ENCODE data around the gene KIF26B. TPM values are rescaled to one million over a fixed set of nuclear protein-coding genes. Genes with fewer than 3 reads are reported as not detected.

KIF26B gene
- total RNA-seq, 4 donors from 2014 or later: 0.90 to 2.0 (median 1.5) TPM

DNA sequence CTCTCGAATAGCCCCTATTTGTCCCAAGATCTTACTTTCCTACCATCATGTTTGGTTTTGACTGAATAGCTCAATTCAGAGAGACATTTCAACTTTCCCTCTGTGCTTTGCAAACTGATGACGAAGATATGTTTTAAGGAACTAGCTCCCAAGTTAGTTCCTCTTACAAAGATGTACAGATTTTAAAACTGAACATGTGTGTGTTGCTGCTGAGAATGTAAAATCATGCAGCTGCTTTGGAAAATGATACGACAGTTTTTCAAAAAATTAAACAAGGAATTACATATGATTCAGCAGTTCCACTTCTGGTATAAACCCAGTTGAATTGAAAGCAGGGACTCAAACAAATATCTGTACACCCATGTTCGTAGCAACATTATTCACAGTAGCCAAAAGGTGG lies 33.6 kb downstream of the KIF26B start:
- 68 to 72% methylated on average over 4 of the region's 4 CpGs for WGBS, 2 donors
- Histone ChIP-seq H3K4me3 (no peak overlapping the region), H3K36me3 (no peaks in the 10 kb centered on the region), H3K9me3 (no peaks in the 10 kb centered on the region), H3K27me3 (no peaks in the 10 kb centered on the region), H3K4me1 (no peaks in the 10 kb centered on the region), H3K27ac (no peak overlapping the region)
- DNase-seq (ENCODE audit: low spot score in 2 of 2): no peak
- TF ChIP-seq POLR2A (IDR thresholded peaks at IDR 0.05): no peak
- TF ChIP-seq, protein P1, sequence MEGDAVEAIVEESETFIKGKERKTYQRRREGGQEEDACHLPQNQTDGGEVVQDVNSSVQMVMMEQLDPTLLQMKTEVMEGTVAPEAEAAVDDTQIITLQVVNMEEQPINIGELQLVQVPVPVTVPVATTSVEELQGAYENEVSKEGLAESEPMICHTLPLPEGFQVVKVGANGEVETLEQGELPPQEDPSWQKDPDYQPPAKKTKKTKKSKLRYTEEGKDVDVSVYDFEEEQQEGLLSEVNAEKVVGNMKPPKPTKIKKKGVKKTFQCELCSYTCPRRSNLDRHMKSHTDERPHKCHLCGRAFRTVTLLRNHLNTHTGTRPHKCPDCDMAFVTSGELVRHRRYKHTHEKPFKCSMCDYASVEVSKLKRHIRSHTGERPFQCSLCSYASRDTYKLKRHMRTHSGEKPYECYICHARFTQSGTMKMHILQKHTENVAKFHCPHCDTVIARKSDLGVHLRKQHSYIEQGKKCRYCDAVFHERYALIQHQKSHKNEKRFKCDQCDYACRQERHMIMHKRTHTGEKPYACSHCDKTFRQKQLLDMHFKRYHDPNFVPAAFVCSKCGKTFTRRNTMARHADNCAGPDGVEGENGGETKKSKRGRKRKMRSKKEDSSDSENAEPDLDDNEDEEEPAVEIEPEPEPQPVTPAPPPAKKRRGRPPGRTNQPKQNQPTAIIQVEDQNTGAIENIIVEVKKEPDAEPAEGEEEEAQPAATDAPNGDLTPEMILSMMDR (IDR thresholded peaks at IDR 0.05): no peak
- TF ChIP-seq EP300 (IDR thresholded peaks at IDR 0.05): no peak

DNA sequence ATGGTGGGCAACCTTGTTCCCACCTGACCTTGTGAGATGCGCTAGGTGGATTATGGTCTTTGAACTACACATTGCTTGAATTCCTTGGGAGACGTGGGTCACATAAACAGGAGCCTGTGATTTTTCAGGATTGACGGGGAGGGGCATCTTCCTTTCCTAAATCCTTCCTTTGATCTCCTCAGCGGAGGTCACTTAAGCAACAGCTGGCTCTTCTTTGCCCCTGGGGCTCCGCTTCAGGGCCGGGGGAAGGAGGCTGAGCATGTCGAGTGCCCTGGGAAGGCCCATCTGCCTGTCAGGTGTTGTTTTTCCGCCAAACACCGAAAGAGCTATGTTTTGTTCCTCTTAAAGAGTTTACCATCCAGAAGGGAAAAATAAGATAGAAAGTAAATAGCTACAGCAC lies 40.6 kb downstream of the KIF26B start:
- DNase-seq (ENCODE audit: low spot score in 2 of 2): no peak
- Histone ChIP-seq H3K36me3 (no peaks in the 10 kb centered on the region), H3K27me3 (no peaks in the 10 kb centered on the region), H3K27ac (no peak overlapping the region), H3K4me1 (no peaks in the 10 kb centered on the region), H3K9me3 (no peaks in the 10 kb centered on the region), H3K4me3 (no peak overlapping the region)
- TF ChIP-seq EP300 (IDR thresholded peaks at IDR 0.05): no peak
- no peak for TF ChIP-seq POLR2A (IDR thresholded peaks at IDR 0.05)
- TF ChIP-seq, protein P1 (IDR thresholded peaks at IDR 0.05): no peak
- WGBS, 2 donors: 75 to 77% methylated on average over 9 of the region's 9 CpGs

DNA sequence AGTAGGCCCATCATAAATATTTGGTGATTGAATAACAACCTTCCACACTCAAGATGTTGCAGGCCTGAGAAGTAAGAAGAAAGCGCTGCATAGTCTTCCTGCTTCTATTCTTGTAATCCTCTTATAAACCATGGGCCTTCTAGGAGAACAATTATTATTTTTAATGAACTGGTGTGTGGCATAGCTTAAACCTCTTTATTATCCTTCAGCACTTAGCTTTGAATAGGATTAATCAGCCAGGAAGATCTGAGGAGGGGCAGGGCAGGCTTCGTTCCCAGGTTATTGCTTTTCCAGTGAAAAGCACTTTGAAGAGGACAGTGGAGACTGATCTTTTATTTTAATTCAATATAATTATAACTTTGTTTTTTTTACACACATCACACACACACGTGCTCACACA lies 42.3 kb downstream of the KIF26B start:
- Histone ChIP-seq H3K9me3 (no peaks in the 10 kb centered on the region), H3K4me3 (no peak overlapping the region), H3K4me1 (no peaks in the 10 kb centered on the region), H3K27ac (no peak overlapping the region), H3K27me3 (no peaks in the 10 kb centered on the region), H3K36me3 (no peaks in the 10 kb centered on the region)
- 69 to 72% methylated on average over 3 of the region's 3 CpGs for WGBS, 2 donors
- DNase-seq (ENCODE audit: low spot score in 2 of 2): no peak
- no peak for TF ChIP-seq POLR2A (IDR thresholded peaks at IDR 0.05)
- TF ChIP-seq EP300 (IDR thresholded peaks at IDR 0.05): no peak
- TF ChIP-seq, protein P1 (IDR thresholded peaks at IDR 0.05): no peak

DNA sequence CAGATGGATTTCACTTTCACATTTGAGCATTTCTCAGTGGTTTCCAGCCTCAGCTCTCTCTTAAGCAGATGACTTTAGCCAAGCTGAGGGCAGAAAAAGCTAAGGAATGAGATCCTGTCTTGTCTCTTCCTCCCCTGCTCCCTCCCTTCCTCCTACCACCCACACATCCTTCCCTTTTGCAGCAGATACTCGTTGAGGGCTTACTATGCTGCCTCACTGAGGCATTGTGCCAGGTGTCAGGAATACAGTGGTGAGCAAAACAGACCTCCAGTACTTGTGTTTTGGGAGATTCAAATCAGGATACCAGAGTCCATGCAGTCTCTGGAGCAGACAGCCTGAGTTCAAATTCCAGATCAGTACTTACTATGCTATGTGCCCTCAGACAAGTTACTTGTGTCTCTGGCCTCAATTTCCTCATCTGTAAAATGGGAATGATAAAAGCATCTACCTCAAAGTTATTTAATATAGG lies 43.2 kb downstream of the KIF26B start:
- DNase-seq (ENCODE audit: low spot score in 2 of 2): no peak
- H3K27ac ChIP-seq: no peak overlapping the region
- H3K36me3 ChIP-seq: no peaks in the 10 kb centered on the region
- H3K27me3 ChIP-seq: no peaks in the 10 kb centered on the region
- H3K4me1 ChIP-seq: no peaks in the 10 kb centered on the region
- H3K4me3 ChIP-seq: no peak overlapping the region
- no peak for TF ChIP-seq POLR2A (IDR thresholded peaks at IDR 0.05)
- TF ChIP-seq, protein P1 (IDR thresholded peaks at IDR 0.05): no peak
- no peak for TF ChIP-seq EP300 (IDR thresholded peaks at IDR 0.05)
- H3K9me3 ChIP-seq: no peaks in the 10 kb centered on the region
- 0% methylated on average over 1 of the region's 1 CpG for WGBS, 2 donors

DNA sequence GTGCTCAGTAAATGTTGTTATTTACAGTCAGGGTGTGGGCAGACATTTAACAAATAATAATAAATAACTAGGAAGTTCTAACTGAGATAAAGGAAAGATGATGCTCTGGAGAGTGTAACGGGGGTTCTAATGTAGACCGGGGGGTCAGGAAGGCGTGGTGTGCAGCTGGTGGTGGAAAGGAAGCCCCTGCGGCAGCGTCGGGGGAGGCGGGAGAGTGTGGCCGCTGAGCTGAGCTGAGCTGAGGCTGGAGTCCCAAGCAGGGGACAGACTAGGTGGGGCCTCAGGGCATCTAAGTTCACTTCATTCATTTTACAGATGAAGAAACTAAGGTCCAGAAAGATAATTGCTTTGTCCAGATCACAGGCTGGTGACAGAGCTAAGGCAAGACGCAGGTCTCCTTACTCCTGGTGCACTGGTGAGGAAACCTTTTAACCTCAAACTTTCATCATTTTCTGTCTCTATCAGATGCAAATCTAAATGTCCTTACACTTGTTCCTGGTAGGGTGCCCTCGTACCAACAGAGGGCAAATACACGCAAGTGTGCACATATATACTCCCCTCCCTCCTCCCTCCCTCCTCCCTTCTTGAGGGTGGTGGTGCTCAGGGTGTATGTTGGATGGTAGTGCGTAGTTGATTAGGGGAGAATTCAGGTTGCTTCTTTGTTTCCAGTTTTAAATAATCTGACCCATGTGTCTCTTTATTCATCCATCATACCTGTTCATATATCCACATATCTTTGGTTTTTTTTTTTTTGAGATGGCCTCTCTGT lies 44.1 kb downstream of the KIF26B start:
- 31 to 36% methylated on average over 12 of the region's 12 CpGs for WGBS, 2 donors
- Histone ChIP-seq H3K4me3 (no peak overlapping the region), H3K27me3 (no peaks in the 10 kb centered on the region), H3K36me3 (no peaks in the 10 kb centered on the region), H3K4me1 (no peaks in the 10 kb centered on the region), H3K27ac (no peak overlapping the region), H3K9me3 (no peaks in the 10 kb centered on the region)
- DNase-seq (ENCODE audit: low spot score in 2 of 2): no peak
- TF ChIP-seq EP300 (IDR thresholded peaks at IDR 0.05) (no peak), POLR2A (IDR thresholded peaks at IDR 0.05) (no peak)
- TF ChIP-seq, protein P1 (IDR thresholded peaks at IDR 0.05): no peak

Measured in tibial nerve (tissue), 4 donors.